ENCODE measurements around the gene TAS2R60. TPM values are rescaled to one million over a fixed set of nuclear protein-coding genes. Genes with fewer than 3 reads are reported as not detected.

Gene TAS2R60
- total and polyA plus RNA-seq, 2 of the 8 experiments (the other 6 are each of a cell fraction or from before 2014, with no cell fraction given), result 0.15 to 0.32 TPM

DNA sequence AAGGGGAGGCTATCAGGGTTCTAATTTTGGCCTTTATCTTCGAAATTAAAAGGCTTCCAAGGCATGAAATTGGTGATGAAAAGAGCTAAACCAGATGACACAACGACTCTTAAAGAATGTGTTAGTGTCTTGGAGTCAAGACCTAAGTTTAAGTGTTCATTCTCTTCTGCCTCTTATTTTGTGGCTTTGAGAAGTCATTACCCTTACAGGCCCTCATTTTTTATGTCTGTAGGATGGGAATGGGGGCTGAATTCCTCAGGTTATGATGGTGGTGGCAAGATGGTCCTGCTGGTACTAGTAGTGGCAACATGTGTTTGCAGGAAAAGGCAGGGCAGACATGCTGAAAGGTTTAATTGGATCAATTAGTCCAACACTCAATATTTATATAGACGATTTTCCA lies 15.4 kb downstream of the TAS2R60 start (continued):
- TF ChIP-seq SIX5 (IDR thresholded peaks at IDR 0.05; ENCODE audit: low read depth, low read length), result no peak
- TF ChIP-seq TCF12 (IDR thresholded peaks at IDR 0.05; ENCODE audit: low read depth, low read length), result no peak
- TF ChIP-seq RFX5 (IDR thresholded peaks at IDR 0.05; ENCODE audit: borderline replicate concordance, low read depth, low read length), result no peak
- TF ChIP-seq HDAC2 (IDR thresholded peaks at IDR 0.05; ENCODE audit: borderline replicate concordance in 1 of 2, low read depth in 2 of 2, low read length in 2 of 2), result no peak
